DMS 273 (cell line): ENCODE measurements around the gene SERF2.
A peak's percentile ranks its signal among the peaks of the same experiment; 100 is the strongest.

ENCODE experiments used
- DNase-seq: peaks from one replicate; lab custom pipeline; 2025; ENCODE audit not compliant: unreplicated experiment; lab: John Stamatoyannopoulos, UW

SERF2 gene

DNA sequence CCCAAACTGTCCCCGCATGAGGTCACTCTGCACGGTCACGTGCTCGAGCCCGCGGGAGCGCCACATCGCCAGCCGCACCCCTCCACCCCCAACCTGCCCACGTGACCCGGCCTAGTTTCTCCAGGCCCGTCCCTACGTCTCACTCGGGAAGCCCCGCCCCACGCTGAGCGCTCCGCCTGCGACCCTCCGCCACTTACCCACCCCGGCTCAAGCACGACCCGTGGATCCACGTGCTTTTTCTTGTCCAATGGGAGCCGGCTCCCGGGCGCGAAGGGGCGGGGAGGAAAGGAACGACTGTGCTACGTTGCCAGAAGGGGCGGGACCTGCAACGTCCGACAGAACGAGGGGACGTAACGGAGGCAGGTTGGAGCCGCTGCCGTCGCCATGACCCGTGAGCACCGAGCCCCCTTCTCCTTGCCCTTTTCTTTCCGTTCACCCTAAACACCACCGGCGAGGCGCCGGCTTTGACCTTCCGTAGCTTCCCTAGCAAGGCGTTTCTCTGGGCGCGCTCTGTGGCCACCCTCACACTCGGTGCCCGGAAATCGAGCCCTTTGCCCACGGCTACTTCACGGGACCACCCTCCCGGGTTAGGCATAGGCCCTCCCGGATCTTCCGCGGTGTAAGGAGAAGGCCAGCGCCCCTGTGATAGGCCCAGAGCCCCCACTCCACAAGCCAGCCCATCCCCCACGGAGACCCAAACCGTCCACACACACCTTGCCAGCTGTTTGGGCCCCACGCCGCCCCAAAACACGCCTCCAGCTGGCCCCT, at the start of gene SERF2:
Gene SERF2 (plus strand): TSS at position 328 of the 768 bp plus-strand sequence. CDS start 57 bp downstream, at position 385.
- DNase-seq: peak; percentile 99

- DNase-seq: peak; percentile 92
These were observed 45.7 kb upstream of the SERF2 start, which contains the start of gene PDIA3 for GRCh38 chr15:43746245-43746902. PDIA3 (plus strand) TSS chr15:43746438; CDS start chr15:43746540, 102 bp downstream.

DNA sequence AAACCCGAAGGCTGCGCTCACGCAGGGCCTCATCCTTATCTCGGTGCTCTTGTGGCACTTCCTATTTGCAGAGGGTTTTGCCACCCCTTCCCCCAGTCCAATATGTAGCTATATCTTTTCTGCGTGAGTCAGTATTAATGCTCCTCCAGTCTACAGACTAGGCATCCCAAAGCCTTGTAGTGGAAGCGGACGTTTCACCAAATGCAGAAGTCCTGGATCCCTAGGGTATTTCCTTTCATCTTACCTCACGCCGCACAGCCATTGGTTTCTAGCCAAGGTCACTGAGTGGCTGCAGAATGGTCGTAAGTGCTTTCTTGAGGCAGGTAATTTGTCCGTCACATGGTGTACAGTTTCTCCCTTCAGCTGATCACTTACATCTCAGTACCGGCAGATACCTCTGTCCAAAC, 45.2 kb upstream of the SERF2 start:
- peak; percentile 55 for DNase-seq

- no peak for DNase-seq
These were observed 43.7 kb upstream of the SERF2 start for GRCh38 chr15:43748376-43748775.

DNA sequence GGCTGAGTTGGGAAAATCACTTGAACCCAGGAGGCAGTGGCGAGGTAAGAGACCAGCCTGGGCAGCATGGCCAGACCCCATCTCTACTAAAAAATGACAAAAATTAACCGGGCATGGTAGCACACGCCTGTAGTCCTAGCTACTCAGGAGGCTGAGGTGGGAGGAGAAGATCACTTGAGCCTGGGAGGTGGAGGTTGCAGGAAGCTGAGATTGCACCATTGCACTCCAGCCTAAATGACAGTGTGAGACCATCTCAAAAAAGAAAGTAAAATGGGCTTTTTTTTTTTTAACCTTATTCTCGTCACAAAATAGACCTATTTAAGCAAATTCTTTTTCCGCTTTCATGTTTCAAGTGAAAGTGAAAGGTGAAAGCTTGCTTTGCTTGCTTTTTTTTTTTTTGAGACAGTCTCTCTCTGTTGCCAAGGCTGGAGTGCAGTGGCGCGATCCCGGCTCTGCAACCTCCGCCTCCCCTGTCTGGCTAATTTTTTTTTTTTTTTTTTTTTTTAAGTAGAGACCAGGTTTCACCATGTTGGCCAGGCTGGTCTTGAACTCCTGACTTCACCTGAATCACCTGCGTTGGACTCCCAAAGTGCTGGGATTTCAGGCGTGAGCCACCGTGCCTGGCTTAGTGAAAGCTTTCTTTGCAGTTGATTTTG, 42.3 kb upstream of the SERF2 start:
- DNase-seq: no peak

GRCh38 chr15:43751885-43752284, 40.2 kb upstream of the SERF2 start:
- DNase-seq: no peak

- DNase-seq: no peak
These were observed 29.3 kb upstream of the SERF2 start for GRCh38 chr15:43762824-43763223.

DNA sequence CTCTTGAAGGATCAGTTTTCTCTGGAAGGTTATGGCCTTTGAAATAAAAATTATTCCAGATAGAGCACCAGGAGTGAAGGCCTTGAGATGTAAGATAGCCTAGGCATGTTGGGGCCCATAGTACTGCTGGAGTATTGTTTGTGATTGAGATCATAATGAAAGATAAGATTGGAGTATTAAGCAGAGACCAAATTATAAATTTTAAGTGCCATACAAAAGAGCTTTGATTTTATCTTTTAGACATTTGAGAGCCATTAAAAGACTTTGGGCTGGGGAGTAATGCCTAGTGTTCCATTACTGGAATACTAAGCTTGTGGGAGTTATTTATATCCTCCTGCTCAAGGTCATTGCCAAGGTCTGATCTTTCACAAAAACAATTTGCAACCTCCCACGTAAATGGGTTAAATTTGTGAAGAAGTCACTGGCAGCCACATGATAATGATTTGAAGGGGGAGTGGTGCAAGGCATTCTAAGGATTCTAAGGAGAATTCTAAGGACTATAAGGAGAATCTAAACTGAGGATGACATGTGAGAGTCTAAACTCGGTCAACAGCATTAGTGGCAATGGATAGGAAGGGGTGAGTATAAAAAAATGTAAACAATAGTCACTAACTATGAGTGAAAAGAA, 28.2 kb upstream of the SERF2 start:
- no peak for DNase-seq

GRCh38 chr15:43769584-43770228, 22.4 kb upstream of the SERF2 start:
- DNase-seq: peak; percentile 60

GRCh38 chr15:43771816-43772215, 20.3 kb upstream of the SERF2 start:
- DNase-seq: no peak

GRCh38 chr15:43772624-43773023, 19.5 kb upstream of the SERF2 start:
- DNase-seq: no peak

GRCh38 chr15:43774062-43774461, 18.1 kb upstream of the SERF2 start:
- DNase-seq: no peak

GRCh38 chr15:43775411-43775965, 16.6 kb upstream of the SERF2 start:
- DNase-seq: peak; percentile 73

- peak; percentile 45 for DNase-seq
These were observed 15.9 kb upstream of the SERF2 start for GRCh38 chr15:43776101-43776717.

- peak; percentile 88 for DNase-seq
These were observed 15.3 kb upstream of the SERF2 start, which contains the start of gene ELL3 for GRCh38 chr15:43776718-43777266. ELL3 (minus strand) TSS chr15:43776966; CDS start chr15:43776901, 65 bp downstream.

DNA sequence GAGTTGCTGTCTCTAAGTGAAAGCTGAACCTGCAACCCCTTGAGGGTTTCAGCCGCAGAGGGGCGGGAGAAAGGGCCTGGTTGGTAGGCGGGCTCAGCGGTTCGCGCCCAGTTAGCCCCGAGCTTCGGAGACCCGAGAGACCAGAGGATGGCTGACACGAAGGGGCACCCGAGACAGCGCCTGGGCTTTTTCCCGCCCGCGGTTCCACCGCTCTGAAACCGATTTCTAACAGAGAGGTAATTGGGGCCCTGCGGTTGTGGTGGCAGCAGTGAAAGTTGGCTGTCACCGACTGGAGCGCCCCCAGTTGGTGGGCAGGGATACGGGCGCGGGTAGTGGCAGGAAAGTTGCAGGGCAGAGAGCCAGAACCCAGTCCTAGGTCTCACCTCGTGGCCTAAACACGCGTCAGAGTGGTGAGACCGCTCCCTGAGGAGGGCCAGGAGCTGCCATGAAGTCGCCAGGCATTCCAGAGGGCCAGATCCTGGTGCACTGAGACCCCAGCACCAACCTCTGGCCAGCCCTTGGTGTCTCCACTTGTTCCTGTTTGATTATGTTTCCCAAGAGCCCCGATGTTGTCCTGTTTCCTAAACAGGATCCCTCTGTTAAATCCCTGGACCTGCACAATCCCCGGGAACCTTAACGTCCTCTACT, 14.7 kb upstream of the SERF2 start:
- DNase-seq: peak; percentile 92

DNA sequence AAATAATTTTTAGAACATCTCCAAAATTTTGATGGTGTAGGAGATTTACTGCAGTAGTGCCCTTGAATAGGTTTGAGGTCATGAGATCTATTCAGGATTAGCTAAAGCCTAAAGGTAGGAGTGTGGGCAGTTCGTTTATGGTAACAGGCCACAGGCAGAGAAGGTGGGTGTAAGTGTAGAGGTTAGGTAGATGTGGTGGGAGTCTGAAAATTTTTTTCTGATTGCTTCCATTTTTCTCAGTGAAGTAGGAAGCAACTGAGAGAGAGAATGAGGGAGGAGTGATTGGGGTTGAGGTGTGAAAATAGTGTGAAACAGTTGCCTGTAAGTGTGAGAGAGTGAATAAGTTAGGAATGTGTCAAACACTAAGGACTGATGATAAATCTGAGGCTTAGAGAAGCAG, 13.1 kb upstream of the SERF2 start:
- no peak for DNase-seq

GRCh38 chr15:43789409-43789808, 2.7 kb upstream of the SERF2 start:
- no peak for DNase-seq

DNA sequence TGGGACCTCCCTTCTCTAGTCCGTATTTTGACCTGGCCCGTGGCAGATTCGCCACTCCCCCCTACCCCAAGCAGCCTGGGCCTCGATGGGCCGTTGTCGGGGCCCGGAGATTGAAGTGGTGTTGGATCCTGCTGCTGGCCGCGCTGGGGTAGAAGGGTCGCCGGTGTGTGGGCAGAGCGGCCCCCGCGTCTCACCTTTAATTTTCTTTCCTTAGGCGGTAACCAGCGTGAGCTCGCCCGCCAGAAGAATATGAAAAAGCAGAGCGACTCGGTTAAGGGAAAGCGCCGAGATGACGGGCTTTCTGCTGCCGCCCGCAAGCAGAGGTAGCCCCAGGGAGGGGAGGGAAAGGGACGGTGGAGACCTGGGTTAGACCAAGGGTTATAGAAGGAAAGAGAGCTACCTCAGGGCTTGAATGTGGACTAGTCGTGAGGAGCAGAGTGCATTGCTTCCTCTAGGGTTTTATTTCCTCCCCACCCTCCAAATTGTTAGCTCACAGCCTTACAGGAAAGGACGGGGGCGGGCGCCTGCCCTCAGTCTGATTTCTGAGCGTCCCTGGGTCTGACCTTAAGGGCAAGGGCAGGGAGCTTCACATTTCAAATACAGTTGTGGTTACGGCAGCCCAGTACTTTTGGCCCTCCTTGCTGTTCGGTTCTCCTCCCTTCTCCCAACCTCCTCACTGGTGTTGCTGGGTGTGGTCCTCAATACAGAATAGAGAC, 799 bp downstream of the SERF2 start:
- peak; percentile 30 for DNase-seq
